Measurements from ENCODE around the gene PRODH2. TPM values are rescaled to one million over a fixed set of nuclear protein-coding genes. Genes with fewer than 3 reads are reported as not detected.

PRODH2 gene
- total and polyA plus RNA-seq, 2 of the 13 experiments (the other 11 are each of a cell fraction or from before 2014, with no cell fraction given) = 86.7 to 118 TPM

GRCh38 chr19:35790981-35791813, 21.4 kb downstream of the PRODH2 start (continued):
- peak; percentile 66 for TF ChIP-seq ZNF687 (CRISPR knock-in tag; IDR thresholded peaks at IDR 0.05)

GRCh38 chr19:35789978-35790944, 22.4 kb downstream of the PRODH2 start:
- ChIA-PET CTCF (ENCODE audit: low intra/inter-chr PET ratio, low total read pairs) (no interaction called here), POLR2A (interaction anchor here (0.9 to 1.6 kb wide), 7 partner anchors 22 to 152 kb away, joined by 3 to 6 read pairs (median 3); partner anchors contain the start of genes LIN37, PRODH2 and PSENEN)
- BruUV-seq (replicated peaks) = no TSS peak
- H3K79me2 ChIP-seq (ENCODE audit: insufficient read depth, low read length) = no peaks in the 10 kb centered on the region
- no peak overlapping the region for H2AFZ ChIP-seq (ENCODE audit: low read length)
- no peak for FAIRE-seq
- in situ Hi-C loops (cut with HindIII; ENCODE audit: extremely low pct_ligation_motif_present, low pct_unique_long_range_greater_than_20kb) = no loop called here
- H3K36me3 ChIP-seq (replicated peaks in 1 of 2; ENCODE audit: control insufficient read depth in 1 of 2, insufficient read depth in 2 of 2, low read length in 2 of 2) = no peaks in the 10 kb centered on the region
- no peak for DNase-seq (ENCODE audit: low spot score)
- H3K4me2 ChIP-seq (ENCODE audit: low read depth, low read length) = peak overlapping the region; percentile 61
- peak; percentile 2 for ATAC-seq
- peaks cover 44% of the 10 kb centered on the region for H3K4me1 ChIP-seq (ENCODE audit: insufficient read depth, low read length)
- no peaks in the 10 kb centered on the region for H3K9me3 ChIP-seq (ENCODE audit: low read length)
- H4K20me1 ChIP-seq (ENCODE audit: insufficient read depth, low read length) = no peaks in the 10 kb centered on the region
- H3K9ac ChIP-seq (ENCODE audit: insufficient read depth, low read depth, low read length) = no peak overlapping the region
- no peak overlapping the region for H3K27ac ChIP-seq (ENCODE audit: extremely low read length, insufficient read depth, low read length)
- peak overlapping the region in 1 of 3 experiments; percentile 34; a peak in 1 of 6 replicates for H3K4me3 ChIP-seq (replicated peaks in 1 of 3; ENCODE audit: insufficient read depth in 1 of 3, low read depth in 2 of 3, low read length in 3 of 3)
- 82% methylated on average over 5 of the region's 19 CpGs for WGBS (ENCODE audit: low lambda C conversion rate)
- intact Hi-C loops (cut with micrococcal nuclease; ENCODE audit: unreplicated experiment) = no loop called here
- H3K27me3 ChIP-seq (ENCODE audit: control insufficient read depth in 1 of 2, insufficient read depth in 2 of 2, low read length in 2 of 2) = peaks cover 0 to 4% of the 10 kb centered on the region in 2 experiments; a peak in 3 of 5 replicates
- TF ChIP-seq MLX (CRISPR knock-in tag; IDR thresholded peaks at IDR 0.05) (no peak), FOXK2 (IDR thresholded peaks at IDR 0.05) (no peak), NCOA5 (CRISPR knock-in tag; IDR thresholded peaks at IDR 0.05) (no peak), ZFP36L1 (CRISPR knock-in tag; IDR thresholded peaks at IDR 0.05) (no peak), NRL (CRISPR knock-in tag; IDR thresholded peaks at IDR 0.05; ENCODE audit: borderline replicate concordance) (0 out of 2 replicates have a peak, but pooled peaks have one; percentile 14), AGO2 (optimal IDR thresholded peaks at IDR 0.05; ENCODE audit: low read depth, low read length) (peak; percentile 7), DPF2 (CRISPR knock-in tag; IDR thresholded peaks at IDR 0.05; ENCODE audit: borderline replicate concordance, low read depth) (no peak), NONO (IDR thresholded peaks at IDR 0.05) (no peak), NONO (CRISPR knock-in tag; conservative IDR thresholded peaks at IDR 0.05) (no peak), ZNF547 (CRISPR knock-in tag; IDR thresholded peaks at IDR 0.05) (no peak), HNRNPUL1 (IDR thresholded peaks at IDR 0.05; ENCODE audit: low read depth, low read length) (no peak), ZSCAN12 (CRISPR knock-in tag; IDR thresholded peaks at IDR 0.05) (no peak), ZNF503 (CRISPR knock-in tag; IDR thresholded peaks at IDR 0.05) (no peak)
